ENCODE measurements around the gene MDFIC. TPM values are rescaled to one million over a fixed set of nuclear protein-coding genes. Genes with fewer than 3 reads are reported as not detected.

MDFIC gene
- total and polyA plus RNA-seq, 2 donors from 2014 or later = 9.8 to 32.9 TPM

DNA sequence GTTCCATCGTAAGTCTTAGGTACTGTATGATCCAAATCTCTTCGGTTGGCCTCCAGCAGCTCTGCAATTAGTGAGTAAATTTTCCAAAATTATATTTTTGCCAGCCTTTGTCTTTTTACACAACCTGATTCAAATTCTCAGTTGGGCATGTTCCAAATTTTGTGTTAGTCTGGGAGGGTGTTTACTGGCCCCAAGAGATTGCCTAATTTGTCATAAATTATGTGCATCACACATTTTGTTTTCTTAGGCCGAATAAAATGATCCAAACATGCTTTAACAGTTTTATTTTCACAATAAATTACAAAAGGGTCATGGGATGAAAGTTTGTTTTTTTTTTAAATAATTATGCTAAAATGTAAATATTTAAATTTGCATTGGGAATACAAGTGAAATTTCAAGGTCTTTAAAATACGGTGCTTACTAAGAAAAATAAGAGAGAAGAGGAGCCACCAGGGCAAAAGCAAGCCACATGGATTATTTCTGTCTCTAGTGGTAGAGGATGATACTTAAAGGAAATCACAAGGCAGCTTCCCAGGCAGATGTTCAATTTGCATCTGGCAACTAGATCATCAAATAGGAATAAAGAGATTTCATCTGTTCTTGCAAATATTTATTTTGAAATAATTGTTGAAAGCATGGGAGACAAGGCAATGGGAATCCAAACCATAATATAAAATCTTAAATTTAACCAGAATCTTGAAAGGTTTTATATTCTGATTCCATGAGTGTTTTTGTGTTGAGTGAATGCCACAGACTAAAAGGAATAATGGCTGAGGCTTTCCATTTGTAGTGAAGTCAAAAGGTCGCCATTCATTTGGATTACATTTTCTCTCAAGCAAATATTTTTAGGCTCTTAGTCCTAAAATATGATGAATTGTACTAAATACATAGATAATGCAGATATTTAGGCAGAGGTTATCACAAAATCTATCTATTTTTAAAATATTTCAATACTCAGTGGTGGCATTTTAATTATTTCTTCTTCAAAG, 111.1 kb downstream of the MDFIC start:
- no peaks in the 10 kb centered on the region for H3K9me3 ChIP-seq (ENCODE audit: control insufficient read depth in 2 of 3, insufficient read depth in 1 of 3, low read length in 3 of 3)
- intact Hi-C loops (cut with DNase I) = no loop called here
- peak in 2 of 5 donors; percentile 35 to 61 for DNase-seq
- TF ChIP-seq, protein P1, sequence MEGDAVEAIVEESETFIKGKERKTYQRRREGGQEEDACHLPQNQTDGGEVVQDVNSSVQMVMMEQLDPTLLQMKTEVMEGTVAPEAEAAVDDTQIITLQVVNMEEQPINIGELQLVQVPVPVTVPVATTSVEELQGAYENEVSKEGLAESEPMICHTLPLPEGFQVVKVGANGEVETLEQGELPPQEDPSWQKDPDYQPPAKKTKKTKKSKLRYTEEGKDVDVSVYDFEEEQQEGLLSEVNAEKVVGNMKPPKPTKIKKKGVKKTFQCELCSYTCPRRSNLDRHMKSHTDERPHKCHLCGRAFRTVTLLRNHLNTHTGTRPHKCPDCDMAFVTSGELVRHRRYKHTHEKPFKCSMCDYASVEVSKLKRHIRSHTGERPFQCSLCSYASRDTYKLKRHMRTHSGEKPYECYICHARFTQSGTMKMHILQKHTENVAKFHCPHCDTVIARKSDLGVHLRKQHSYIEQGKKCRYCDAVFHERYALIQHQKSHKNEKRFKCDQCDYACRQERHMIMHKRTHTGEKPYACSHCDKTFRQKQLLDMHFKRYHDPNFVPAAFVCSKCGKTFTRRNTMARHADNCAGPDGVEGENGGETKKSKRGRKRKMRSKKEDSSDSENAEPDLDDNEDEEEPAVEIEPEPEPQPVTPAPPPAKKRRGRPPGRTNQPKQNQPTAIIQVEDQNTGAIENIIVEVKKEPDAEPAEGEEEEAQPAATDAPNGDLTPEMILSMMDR (IDR thresholded peaks at IDR 0.05; ENCODE audit: borderline replicate concordance, extremely low read depth, insufficient read depth) = no peak
- no peak overlapping the region for H3K4me3 ChIP-seq (ENCODE audit: low read length in 3 of 3)
- no peaks in the 10 kb centered on the region for H3K36me3 ChIP-seq (ENCODE audit: control insufficient read depth in 2 of 3, insufficient read depth in 3 of 3, low read length in 3 of 3)
- H3K4me1 ChIP-seq (ENCODE audit: control insufficient read depth in 2 of 3, insufficient read depth in 2 of 3, low read depth in 1 of 3, low read length in 3 of 3) = no peaks in the 10 kb centered on the region
- H3K27me3 ChIP-seq (ENCODE audit: control insufficient read depth, insufficient read depth, low read length) = no peaks in the 10 kb centered on the region
- H3K9ac ChIP-seq (ENCODE audit: low read length in 3 of 3) = no peak overlapping the region
- H3K27ac ChIP-seq (ENCODE audit: low read depth in 2 of 2, low read length in 2 of 2) = no peak overlapping the region
- no peak for FAIRE-seq

DNA sequence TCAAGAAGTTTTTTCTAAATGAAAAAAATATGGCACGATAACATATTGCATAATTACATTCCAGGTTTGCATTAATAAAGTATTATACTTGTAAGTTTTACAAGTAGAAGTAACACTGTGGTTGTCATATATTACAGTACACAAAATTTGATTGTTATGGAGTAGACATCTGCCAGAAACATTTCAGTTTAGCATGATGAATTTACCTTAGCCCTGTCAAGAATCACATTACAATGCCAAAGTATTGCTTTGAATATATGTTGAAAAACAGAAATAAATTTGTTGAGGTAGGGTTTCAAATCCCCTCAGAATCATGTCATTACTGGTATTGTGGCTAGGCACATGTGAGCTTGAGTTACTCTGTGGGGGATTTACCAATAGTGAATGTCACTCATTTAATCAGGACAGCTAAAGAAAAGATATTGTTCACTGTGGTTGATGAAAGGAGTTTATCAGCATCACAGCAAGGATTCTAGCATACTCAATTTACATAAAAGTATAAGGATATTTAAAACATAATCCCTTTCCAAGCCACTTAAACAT, 112.1 kb downstream of the MDFIC start:
- intact Hi-C loops (cut with DNase I) = no loop called here
- Histone ChIP-seq H3K27me3 (ENCODE audit: control insufficient read depth, insufficient read depth, low read length) (no peaks in the 10 kb centered on the region), H3K4me3 (ENCODE audit: low read length in 3 of 3) (no peak overlapping the region), H3K9ac (ENCODE audit: low read length in 3 of 3) (no peak overlapping the region), H3K9me3 (ENCODE audit: control insufficient read depth in 2 of 3, insufficient read depth in 1 of 3, low read length in 3 of 3) (no peaks in the 10 kb centered on the region), H3K27ac (ENCODE audit: low read depth in 2 of 2, low read length in 2 of 2) (no peak overlapping the region), H3K4me1 (ENCODE audit: control insufficient read depth in 2 of 3, insufficient read depth in 2 of 3, low read depth in 1 of 3, low read length in 3 of 3) (no peaks in the 10 kb centered on the region), H3K36me3 (ENCODE audit: control insufficient read depth in 2 of 3, insufficient read depth in 3 of 3, low read length in 3 of 3) (no peaks in the 10 kb centered on the region)
- DNase-seq (no peak), FAIRE-seq (no peak)
- TF ChIP-seq, protein P1 (IDR thresholded peaks at IDR 0.05; ENCODE audit: borderline replicate concordance, extremely low read depth, insufficient read depth) = no peak

- FAIRE-seq = no peak
- Histone ChIP-seq H3K4me1 (ENCODE audit: control insufficient read depth in 2 of 3, insufficient read depth in 2 of 3, low read depth in 1 of 3, low read length in 3 of 3) (no peaks in the 10 kb centered on the region), H3K36me3 (ENCODE audit: control insufficient read depth in 2 of 3, insufficient read depth in 3 of 3, low read length in 3 of 3) (no peaks in the 10 kb centered on the region), H3K9me3 (ENCODE audit: control insufficient read depth in 2 of 3, insufficient read depth in 1 of 3, low read length in 3 of 3) (no peaks in the 10 kb centered on the region), H3K9ac (ENCODE audit: low read length in 3 of 3) (no peak overlapping the region), H3K4me3 (ENCODE audit: low read length in 3 of 3) (no peak overlapping the region), H3K27ac (ENCODE audit: low read depth in 2 of 2, low read length in 2 of 2) (no peak overlapping the region), H3K27me3 (ENCODE audit: control insufficient read depth, insufficient read depth, low read length) (no peaks in the 10 kb centered on the region)
- no peak for DNase-seq
- intact Hi-C loops (cut with DNase I) = no loop called here
- TF ChIP-seq, protein P1 (IDR thresholded peaks at IDR 0.05; ENCODE audit: borderline replicate concordance, extremely low read depth, insufficient read depth) = no peak
Measured at GRCh38 chr7:115034515-115034914, 112.6 kb downstream of the MDFIC start.
